ENCODE results near the gene LCNL1.
A peak's percentile ranks its signal among the peaks of the same experiment; 100 is the strongest.

- TF ChIP-seq CTCF (IDR thresholded peaks at IDR 0.05) (peak; percentile 97), SIN3A (IDR thresholded peaks at IDR 0.05; ENCODE audit: borderline replicate concordance, insufficient read depth, low read depth, low read length) (no peak), REST (IDR thresholded peaks at IDR 0.05; ENCODE audit: insufficient read depth in 1 of 2, low read depth in 2 of 2, low read length in 1 of 2) (no peak)
Measured at GRCh38 chr9:136944519-136945332, 38.1 kb upstream of the LCNL1 start, which contains the start of the genes C8G and FBXW5.

Data from Panc1 (cell line).